CD8-positive, alpha-beta memory T cell (primary cell): ENCODE results near the gene MYO19. TPM values are rescaled to one million over a fixed set of nuclear protein-coding genes. Genes with fewer than 3 reads are reported as not detected.

Source experiments
- CTCF ChIA-PET: fragments of 350-600 bp; sonication (Branson Sonifier 250); formaldehyde crosslinking; loops from one replicate; lab custom pipeline; 2021; ENCODE audit warnings: antibody characterized with exemption; lab: Charles Lee
- POLR2A ChIA-PET: fragments of 350-600 bp; sonication (Branson Sonifier 250); formaldehyde crosslinking; loops from one replicate; lab custom pipeline; 2021; ENCODE audit warnings: antibody characterized with exemption; lab: Charles Lee
- DNase-seq, 5 donors: peaks; one replicate each; pipeline versions ENCODE4 v3.0.0 to v3.0.0-alpha.2; 2020 to 2022; ENCODE audit warnings: mixed read lengths in 1 of 5
- H3K27ac ChIP-seq: one replicate; pipeline ENCODE4 v1.7.0; 2013; ENCODE audit warnings: low read depth, mild to moderate bottlenecking, low read length, moderate library complexity
- H3K27me3 ChIP-seq: 2 replicates; pipeline ENCODE4 v1.7.0; 2013; ENCODE audit warnings: low read length, mild to moderate bottlenecking; ENCODE audit not compliant: insufficient read depth, poor library complexity, severe bottlenecking
- H3K36me3 ChIP-seq: 2 replicates; pipeline ENCODE4 v1.7.0; 2013; ENCODE audit warnings: mild to moderate bottlenecking, low read length, moderate library complexity; ENCODE audit not compliant: insufficient read depth
- H3K4me1 ChIP-seq: 2 replicates; pipeline ENCODE4 v1.7.0; 2013; ENCODE audit warnings: mild to moderate bottlenecking, low read length, moderate library complexity; ENCODE audit not compliant: insufficient read depth
- H3K4me3 ChIP-seq: 2 replicates; pipeline ENCODE4 v1.7.0; 2013; ENCODE audit warnings: mild to moderate bottlenecking, low read length
- H3K9me3 ChIP-seq: 2 replicates; pipeline ENCODE4 v1.7.0; 2013; ENCODE audit warnings: mild to moderate bottlenecking, low read length
- H3K27ac Mint-ChIP-seq, 8 donors: one replicate each; pipeline ENCODE4 v1.8.0; 2020 to 2021; ENCODE audit warnings: mixed read lengths in 8 of 8, mild to moderate bottlenecking in 6 of 8, inconsistent platforms in 3 of 8, moderate library complexity in 3 of 8
- H3K27me3 Mint-ChIP-seq, 2 donors: one replicate each; pipeline ENCODE4 v1.8.0; 2020 to 2021; ENCODE audit warnings: mixed read lengths in 2 of 2, mild to moderate bottlenecking in 1 of 2, moderate library complexity in 1 of 2
- H3K36me3 Mint-ChIP-seq, 3 donors: one replicate each; pipeline ENCODE4 v1.8.0; 2020 to 2021; ENCODE audit warnings: mixed read lengths in 3 of 3, inconsistent platforms in 1 of 3, mild to moderate bottlenecking in 1 of 3
- H3K4me1 Mint-ChIP-seq, 3 donors: one replicate each; pipeline ENCODE4 v1.8.0; 2020 to 2021; ENCODE audit warnings: mixed read lengths in 3 of 3, inconsistent platforms in 1 of 3, mild to moderate bottlenecking in 1 of 3
- H3K4me3 Mint-ChIP-seq, 7 donors: one replicate each; pipeline ENCODE4 v1.8.0; 2020 to 2021; ENCODE audit warnings: mixed read lengths in 7 of 7, mild to moderate bottlenecking in 6 of 7, moderate library complexity in 4 of 7, inconsistent platforms in 2 of 7
- H3K9me3 Mint-ChIP-seq, 5 donors: one replicate each; pipeline ENCODE4 v1.8.0; 2020 to 2022; ENCODE audit warnings: mixed read lengths in 5 of 5, mild to moderate bottlenecking in 3 of 5, moderate library complexity in 2 of 5, inconsistent platforms in 1 of 5
- polyA plus RNA-seq: library from polyadenylated mRNA; unstranded; fragments of 300-500 nt; fragmentation: Illumina TruSeq; gene quantifications from one replicate; pipeline ENCODE4 v1.2.3, GENCODE V29; 2021
- total RNA-seq, 2 experiments: library from RNA; stranded (reverse); gene quantifications; one replicate each; pipeline ENCODE4 v1.2.3, GENCODE V29; 2021

Gene MYO19
- total and polyA plus RNA-seq, 3 experiments from 2014 or later: 5.0 to 138 (median 133) TPM

DNA sequence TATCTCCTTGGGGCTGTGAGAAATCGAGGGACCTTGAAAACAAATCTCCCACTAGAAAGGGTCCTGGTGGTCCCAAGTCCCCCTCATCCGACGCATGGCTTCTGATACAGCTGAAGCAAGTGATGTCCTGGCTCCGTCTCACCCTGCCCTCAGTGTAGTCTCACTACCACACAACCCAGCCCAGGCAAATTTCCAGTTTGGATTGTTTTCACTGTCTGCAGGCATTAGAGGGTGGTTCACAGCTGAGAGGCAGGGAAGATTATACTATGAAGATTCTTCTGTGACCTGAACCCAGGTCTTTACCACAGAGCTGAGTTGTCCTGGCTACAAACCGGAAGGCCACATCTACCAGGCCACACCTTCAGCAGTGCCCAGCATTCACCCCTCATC, 30.5 kb downstream of the MYO19 start:
- H3K4me3 Mint-ChIP-seq: no peak overlapping the region
- Histone ChIP-seq H3K4me3 (no peak overlapping the region), H3K4me1 (no peaks in the 10 kb centered on the region), H3K9me3 (no peaks in the 10 kb centered on the region), H3K27me3 (no peaks in the 10 kb centered on the region), H3K27ac (no peak overlapping the region), H3K36me3 (peaks cover 4% of the 10 kb centered on the region)
- ChIA-PET CTCF (no interaction called here), POLR2A (no interaction called here)
- no peaks in the 10 kb centered on the region for H3K4me1 Mint-ChIP-seq
- peaks cover 0 to 63% (median 20%) of the 10 kb centered on the region in 3 donors for H3K36me3 Mint-ChIP-seq
- peak overlapping the region in 3 of 8 donors; percentile 17 to 43 (median 35) for H3K27ac Mint-ChIP-seq
- no peak for DNase-seq
- H3K9me3 Mint-ChIP-seq: no peaks in the 10 kb centered on the region
- H3K27me3 Mint-ChIP-seq: no peaks in the 10 kb centered on the region

DNA sequence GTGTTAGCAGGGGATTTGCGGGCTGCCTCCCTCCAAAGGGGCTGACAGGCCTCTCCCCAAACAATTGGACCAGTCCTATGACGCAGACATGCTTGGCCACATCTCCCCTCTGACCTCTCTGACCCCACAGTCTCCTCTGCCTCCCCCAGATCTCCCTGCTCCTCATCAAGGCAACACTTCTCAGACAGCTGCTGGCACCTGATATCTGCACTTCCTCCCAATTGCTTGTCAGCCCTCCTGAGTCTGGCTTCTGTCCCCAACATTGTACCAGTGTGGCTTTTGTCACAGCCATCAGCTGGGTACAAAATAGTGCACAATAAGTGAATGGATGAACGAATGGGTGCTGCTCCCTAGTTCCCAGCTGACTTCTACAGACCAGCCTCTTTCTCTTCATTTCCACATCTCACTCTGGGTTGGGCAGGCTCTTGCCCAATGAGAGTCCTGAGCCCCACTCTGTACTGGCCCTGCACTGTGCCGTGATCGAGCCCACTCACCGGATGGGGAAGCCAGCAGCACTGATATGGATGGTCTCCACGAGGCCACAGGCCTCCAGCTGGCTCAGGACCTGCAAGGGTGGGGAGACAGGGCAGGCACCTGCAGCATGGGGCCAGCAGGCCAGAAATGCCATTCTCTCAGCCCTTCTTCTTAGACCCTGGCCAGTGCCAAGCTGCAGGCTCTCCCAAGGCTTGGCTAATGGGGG, 31.1 kb downstream of the MYO19 start:
- H3K9me3 ChIP-seq: no peaks in the 10 kb centered on the region
- Mint-ChIP-seq H3K4me3 (no peak overlapping the region), H3K36me3 (peaks cover 0 to 64% (median 20%) of the 10 kb centered on the region in 3 donors), H3K4me1 (no peaks in the 10 kb centered on the region), H3K27ac (peak overlapping the region in 5 of 8 donors; percentile 27 to 76 (median 50)), H3K27me3 (no peaks in the 10 kb centered on the region), H3K9me3 (no peaks in the 10 kb centered on the region)
- CTCF ChIA-PET: no interaction called here
- POLR2A ChIA-PET: no interaction called here
- no peaks in the 10 kb centered on the region for H3K27me3 ChIP-seq
- no peak overlapping the region for H3K27ac ChIP-seq
- no peak for DNase-seq
- no peak overlapping the region for H3K4me3 ChIP-seq
- no peaks in the 10 kb centered on the region for H3K4me1 ChIP-seq
- peaks cover 10% of the 10 kb centered on the region for H3K36me3 ChIP-seq

DNA sequence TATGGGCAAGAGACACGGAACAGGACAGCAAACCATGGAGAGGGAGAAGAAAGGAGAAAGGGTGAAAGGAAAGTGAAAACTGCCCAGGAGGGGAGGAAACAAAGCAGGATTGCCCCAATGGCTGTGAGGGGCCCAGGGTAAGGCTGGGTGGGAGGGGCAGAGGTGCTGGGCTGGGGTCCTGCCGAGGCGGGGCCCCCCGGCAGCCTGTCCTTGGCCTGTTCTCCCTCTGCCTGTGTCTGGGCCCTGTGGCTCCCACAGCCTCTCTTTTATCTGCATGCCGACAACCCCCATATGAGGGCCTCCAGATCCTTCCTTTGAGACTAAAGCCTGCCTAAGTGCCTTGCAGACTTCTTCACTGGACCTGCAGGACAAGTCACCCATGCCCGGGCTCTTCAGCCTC, 32.7 kb downstream of the MYO19 start:
- Histone ChIP-seq H3K36me3 (peaks cover 19% of the 10 kb centered on the region), H3K9me3 (no peaks in the 10 kb centered on the region), H3K27ac (no peak overlapping the region), H3K27me3 (no peaks in the 10 kb centered on the region), H3K4me3 (no peak overlapping the region), H3K4me1 (no peaks in the 10 kb centered on the region)
- ChIA-PET CTCF (interaction anchor here (2.1 kb wide), 1 partner anchor 19 kb away, joined by 5 read pairs; no protein-coding TSS in a partner anchor), POLR2A (no interaction called here)
- no peaks in the 10 kb centered on the region for H3K27me3 Mint-ChIP-seq
- peak overlapping the region in 4 of 8 donors; percentile 40 to 85 (median 76) for H3K27ac Mint-ChIP-seq
- no peaks in the 10 kb centered on the region for H3K4me1 Mint-ChIP-seq
- H3K36me3 Mint-ChIP-seq: peaks cover 0 to 68% (median 18%) of the 10 kb centered on the region in 3 donors
- H3K4me3 Mint-ChIP-seq: no peak overlapping the region
- H3K9me3 Mint-ChIP-seq: no peaks in the 10 kb centered on the region
- DNase-seq: no peak

DNA sequence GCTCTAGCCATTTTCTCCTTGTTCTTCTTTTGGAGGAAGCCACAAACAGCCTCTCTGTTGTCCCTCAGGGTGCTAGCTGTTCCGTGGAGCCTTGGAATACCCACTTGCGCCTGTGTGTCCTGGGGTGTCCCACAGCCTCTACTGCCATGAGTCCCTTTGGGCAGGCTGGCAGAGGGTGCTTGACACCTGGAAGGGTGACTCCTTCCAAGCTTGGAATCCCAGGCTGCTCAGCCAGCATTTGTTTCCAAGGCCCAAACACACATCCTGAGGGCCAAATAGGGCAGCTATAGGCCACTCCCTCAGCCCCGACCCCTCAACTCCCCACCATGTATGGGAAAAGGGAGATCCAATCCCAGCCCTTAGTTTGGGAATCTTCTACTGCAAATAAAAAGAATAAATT, 33.3 kb downstream of the MYO19 start:
- ChIA-PET CTCF (interaction anchor here (2.1 kb wide), 1 partner anchor 18 kb away, joined by 5 read pairs; no protein-coding TSS in a partner anchor), POLR2A (no interaction called here)

DNA sequence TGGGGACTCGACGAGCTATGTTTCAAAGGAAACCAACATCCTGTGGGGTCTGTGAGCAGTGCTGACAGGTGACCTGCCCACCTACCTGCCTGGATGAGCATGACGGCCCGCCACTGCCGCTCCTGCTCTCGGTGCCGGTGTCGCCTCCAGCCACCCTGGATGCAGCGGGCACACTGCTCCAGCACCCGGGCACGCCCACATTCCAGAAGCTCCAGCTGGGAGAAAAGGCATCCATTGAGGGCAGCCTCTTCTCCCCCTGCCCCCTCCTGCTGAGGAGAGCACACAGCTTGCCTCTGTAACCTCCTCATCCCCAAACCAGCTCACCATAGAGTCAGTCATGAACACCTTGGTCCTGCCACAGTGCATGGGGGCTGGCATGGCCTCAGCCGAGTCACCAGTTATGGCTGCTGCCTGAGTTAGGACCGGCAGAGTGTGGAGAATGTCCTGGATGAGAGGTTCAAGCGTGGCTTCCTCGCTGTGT, 33.9 kb downstream of the MYO19 start:
- H3K4me1 Mint-ChIP-seq: no peaks in the 10 kb centered on the region
- peak overlapping the region in 2 of 8 donors; percentile 21 to 51 for H3K27ac Mint-ChIP-seq
- no peaks in the 10 kb centered on the region for H3K27me3 Mint-ChIP-seq
- Histone ChIP-seq H3K4me3 (no peak overlapping the region), H3K27ac (no peak overlapping the region), H3K9me3 (no peaks in the 10 kb centered on the region), H3K36me3 (peaks cover 28% of the 10 kb centered on the region), H3K4me1 (no peaks in the 10 kb centered on the region), H3K27me3 (no peaks in the 10 kb centered on the region)
- no peak overlapping the region for H3K4me3 Mint-ChIP-seq
- peaks cover 0 to 67% (median 19%) of the 10 kb centered on the region in 3 donors for H3K36me3 Mint-ChIP-seq
- no peak for DNase-seq
- POLR2A ChIA-PET: no interaction called here
- no peaks in the 10 kb centered on the region for H3K9me3 Mint-ChIP-seq
- CTCF ChIA-PET: interaction anchor here (2.1 kb wide), 1 partner anchor 17 kb away, joined by 5 read pairs; no protein-coding TSS in a partner anchor

More for the DNA sequence above, 33.3 kb downstream of the MYO19 start:
- no peak overlapping the region for H3K27ac Mint-ChIP-seq
- no peaks in the 10 kb centered on the region for H3K4me1 Mint-ChIP-seq
- no peak overlapping the region for H3K4me3 Mint-ChIP-seq
- no peaks in the 10 kb centered on the region for H3K27me3 Mint-ChIP-seq
- H3K9me3 Mint-ChIP-seq: no peaks in the 10 kb centered on the region
- peaks cover 23% of the 10 kb centered on the region for H3K36me3 ChIP-seq
- no peaks in the 10 kb centered on the region for H3K27me3 ChIP-seq
- peaks cover 0 to 67% (median 18%) of the 10 kb centered on the region in 3 donors for H3K36me3 Mint-ChIP-seq
- no peak for DNase-seq
- no peak overlapping the region for H3K27ac ChIP-seq
- H3K9me3 ChIP-seq: no peaks in the 10 kb centered on the region
- no peak overlapping the region for H3K4me3 ChIP-seq
- no peaks in the 10 kb centered on the region for H3K4me1 ChIP-seq

DNA sequence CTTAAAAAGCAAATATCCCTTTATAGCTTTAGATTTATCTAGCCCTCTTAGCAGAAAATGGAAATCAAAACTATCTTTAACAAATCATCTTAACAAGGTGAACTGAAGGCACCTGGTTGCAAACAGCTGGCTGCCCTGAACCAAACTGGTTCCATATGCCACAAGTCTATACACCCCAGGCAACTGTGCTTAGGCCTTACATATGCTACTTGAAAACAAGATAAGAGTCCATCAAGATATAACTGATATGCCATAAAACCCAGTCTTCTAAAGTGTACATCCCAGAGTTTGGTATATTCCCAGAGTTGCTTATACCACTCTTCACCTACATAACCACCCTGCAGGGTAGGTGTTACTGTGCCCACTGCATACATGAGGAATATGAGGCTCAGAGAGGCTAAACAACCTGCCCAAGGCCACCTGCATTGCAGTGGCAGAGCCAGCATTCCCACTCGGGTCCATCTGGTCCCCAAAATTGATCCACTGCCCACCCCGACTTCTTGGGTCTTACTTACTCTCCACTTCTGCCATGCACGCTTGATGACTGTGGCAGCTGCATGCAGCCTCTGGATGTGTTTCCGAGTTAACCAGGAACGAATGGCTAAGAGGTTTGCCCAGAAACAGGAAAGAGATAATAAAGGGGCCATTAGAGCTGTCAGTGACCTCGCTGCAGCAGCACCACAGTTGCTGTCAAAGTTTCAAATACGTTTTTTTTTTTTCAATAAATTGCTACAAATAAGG, 35.9 kb downstream of the MYO19 start:
- H3K27ac ChIP-seq: no peak overlapping the region
- peaks cover 0 to 5% (median 0%) of the 10 kb centered on the region in 3 donors for H3K4me1 Mint-ChIP-seq
- no peak overlapping the region for H3K4me3 Mint-ChIP-seq
- H3K36me3 Mint-ChIP-seq: peaks cover 0 to 72% (median 22%) of the 10 kb centered on the region in 3 donors
- no peaks in the 10 kb centered on the region for H3K4me1 ChIP-seq
- no peaks in the 10 kb centered on the region for H3K27me3 Mint-ChIP-seq
- CTCF ChIA-PET: interaction anchor here (1.4 kb wide), 1 partner anchor 8 kb away, joined by 3 read pairs; no protein-coding TSS in a partner anchor
- peaks cover 42% of the 10 kb centered on the region for H3K36me3 ChIP-seq
- H3K27me3 ChIP-seq: no peaks in the 10 kb centered on the region
- POLR2A ChIA-PET: no interaction called here
- no peak for DNase-seq
- H3K9me3 Mint-ChIP-seq: no peaks in the 10 kb centered on the region
- H3K9me3 ChIP-seq: no peaks in the 10 kb centered on the region
- H3K4me3 ChIP-seq: no peak overlapping the region
- peak overlapping the region in 2 of 8 donors; percentile 29 to 61 for H3K27ac Mint-ChIP-seq

DNA sequence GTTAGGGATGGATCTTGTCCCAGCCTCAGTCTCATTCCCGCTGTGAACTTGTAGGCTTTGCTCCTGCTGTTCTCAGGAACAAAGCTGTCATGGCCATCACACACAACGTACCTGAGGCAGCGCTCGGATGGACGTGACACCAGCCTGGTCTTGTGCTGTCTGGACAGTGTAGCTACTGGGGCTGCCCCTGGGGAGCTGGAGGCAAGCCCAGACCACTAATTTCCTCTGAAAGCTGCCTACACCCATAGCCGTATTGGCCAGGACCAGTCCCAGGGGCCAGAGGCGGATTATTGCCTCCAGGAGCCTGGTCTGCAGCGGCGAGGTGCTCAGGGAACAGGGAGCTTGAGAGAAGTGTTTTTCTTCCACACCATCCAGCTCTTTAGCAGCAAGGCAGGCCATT, 36.5 kb downstream of the MYO19 start:
- H3K36me3 Mint-ChIP-seq: peaks cover 0 to 73% (median 18%) of the 10 kb centered on the region in 3 donors
- peak overlapping the region in 1 of 8 donors; percentile 54 for H3K27ac Mint-ChIP-seq
- H3K36me3 ChIP-seq: peaks cover 46% of the 10 kb centered on the region
- H3K27me3 ChIP-seq: no peaks in the 10 kb centered on the region
- no peaks in the 10 kb centered on the region for H3K9me3 Mint-ChIP-seq
- no peaks in the 10 kb centered on the region for H3K9me3 ChIP-seq
- POLR2A ChIA-PET: interaction anchor here (1.0 kb wide), 1 partner anchor 47 kb away, joined by 3 read pairs; no protein-coding TSS in a partner anchor
- no peaks in the 10 kb centered on the region for H3K4me1 ChIP-seq
- no peak overlapping the region for H3K27ac ChIP-seq
- CTCF ChIA-PET: interaction anchor here (1.4 kb wide), 1 partner anchor 9 kb away, joined by 3 read pairs; no protein-coding TSS in a partner anchor
- H3K4me1 Mint-ChIP-seq: peaks cover 0 to 9% (median 0%) of the 10 kb centered on the region in 3 donors
- no peak overlapping the region for H3K4me3 Mint-ChIP-seq
- H3K4me3 ChIP-seq: no peak overlapping the region
- no peaks in the 10 kb centered on the region for H3K27me3 Mint-ChIP-seq
- DNase-seq: no peak
